ENCODE measurements around the gene PLEK2. TPM values are rescaled to one million over a fixed set of nuclear protein-coding genes. Genes with fewer than 3 reads are reported as not detected.
"Not testable (repeated sequence)": the region's sequence is repeated elsewhere in the genome, so short reads cannot be mapped to it uniquely, and the experiment has no call there.

The PLEK2 gene
- polyA plus RNA-seq, 1 experiment, result 1.6 TPM

- CTCF ChIA-PET, result interaction anchor here (0.8 to 1.7 kb wide), 2 partner anchors 16 to 59 kb away, joined by 3 to 18 read pairs; partner anchors contain the start of genes ATP6V1D and EIF2S1
- Histone ChIP-seq H3K27ac (ENCODE audit: low read depth, low read length) (no peak overlapping the region), H3K4me3 (ENCODE audit: low read depth, low read length) (no peak overlapping the region), H3K9me3 (ENCODE audit: control insufficient read depth, insufficient read depth, low read length) (no peaks in the 10 kb centered on the region; the same call in 1 of the 2 replicates), H3K27me3 (ENCODE audit: control insufficient read depth, insufficient read depth, low read length) (no peaks in the 10 kb centered on the region)
- TF ChIP-seq, protein P1, sequence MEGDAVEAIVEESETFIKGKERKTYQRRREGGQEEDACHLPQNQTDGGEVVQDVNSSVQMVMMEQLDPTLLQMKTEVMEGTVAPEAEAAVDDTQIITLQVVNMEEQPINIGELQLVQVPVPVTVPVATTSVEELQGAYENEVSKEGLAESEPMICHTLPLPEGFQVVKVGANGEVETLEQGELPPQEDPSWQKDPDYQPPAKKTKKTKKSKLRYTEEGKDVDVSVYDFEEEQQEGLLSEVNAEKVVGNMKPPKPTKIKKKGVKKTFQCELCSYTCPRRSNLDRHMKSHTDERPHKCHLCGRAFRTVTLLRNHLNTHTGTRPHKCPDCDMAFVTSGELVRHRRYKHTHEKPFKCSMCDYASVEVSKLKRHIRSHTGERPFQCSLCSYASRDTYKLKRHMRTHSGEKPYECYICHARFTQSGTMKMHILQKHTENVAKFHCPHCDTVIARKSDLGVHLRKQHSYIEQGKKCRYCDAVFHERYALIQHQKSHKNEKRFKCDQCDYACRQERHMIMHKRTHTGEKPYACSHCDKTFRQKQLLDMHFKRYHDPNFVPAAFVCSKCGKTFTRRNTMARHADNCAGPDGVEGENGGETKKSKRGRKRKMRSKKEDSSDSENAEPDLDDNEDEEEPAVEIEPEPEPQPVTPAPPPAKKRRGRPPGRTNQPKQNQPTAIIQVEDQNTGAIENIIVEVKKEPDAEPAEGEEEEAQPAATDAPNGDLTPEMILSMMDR (IDR thresholded peaks at IDR 0.05; ENCODE audit: low read depth, low read length), result no peak
- POLR2A ChIA-PET, result no interaction called here
- no peak for DNase-seq (ENCODE audit: low read depth, low spot score)
Observed at GRCh38 chr14:67343601-67344230, 68.2 kb downstream of the PLEK2 start.

DNA sequence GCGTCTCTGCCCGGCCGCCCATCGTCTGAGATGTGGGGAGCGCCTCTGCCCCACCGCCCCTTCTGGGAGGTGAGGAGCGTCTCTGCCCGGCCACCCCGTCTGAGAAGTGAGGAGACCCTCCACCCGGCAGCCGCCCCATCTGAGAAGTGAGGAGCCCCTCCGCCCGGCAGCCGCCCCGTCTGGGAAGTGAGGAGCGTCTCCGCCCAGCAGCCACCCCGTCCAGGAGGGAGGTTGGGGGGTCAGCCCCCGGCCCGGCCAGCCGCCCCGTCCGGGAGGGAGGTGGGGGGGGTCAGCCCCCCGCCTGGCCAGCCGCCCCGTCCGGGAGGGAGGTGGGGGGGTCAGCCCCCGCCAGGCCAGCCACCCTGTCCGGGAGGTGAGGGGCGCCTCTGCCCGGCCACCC is 70.7 kb downstream of the PLEK2 start:
- H3K9me3 ChIP-seq (ENCODE audit: control insufficient read depth, insufficient read depth, low read length); H3K4me3 ChIP-seq (ENCODE audit: low read depth, low read length); H3K27me3 ChIP-seq (ENCODE audit: control insufficient read depth, insufficient read depth, low read length); CTCF ChIA-PET; H3K27ac ChIP-seq (ENCODE audit: low read depth, low read length); DNase-seq (ENCODE audit: low read depth, low spot score); POLR2A ChIA-PET: not testable (repeated sequence)

Small RNAs within 50 kb of the gene (small RNA-seq; reads per million reads assigned to genes)
- not detected for gene MIR5694 (ENCODE audit: insufficient read length, low read depth)
- not detected for gene RF00019 (ENCODE audit: insufficient read length, low read depth)

Other genes starting within 250 kb of the PLEK2 start
- gene GARIN2, start 222.7 kb downstream of the PLEK2 start, polyA plus RNA-seq (2011; rRNA removed), result 0.06 TPM in 1 of 2 replicates, not detected in the other
- 21.7 and 31.1 TPM in 2 replicates for gene PALS1, start 170.7 kb downstream of the PLEK2 start, polyA plus RNA-seq (2011; rRNA removed)
- 86.4 and 107 TPM in 2 replicates for gene ATP6V1D, start 52.4 kb downstream of the PLEK2 start, polyA plus RNA-seq (2011; rRNA removed)
- 105 and 149 TPM in 2 replicates for gene EIF2S1, start 51.8 kb downstream of the PLEK2 start, polyA plus RNA-seq (2011; rRNA removed)
- 0.05 and 0.07 TPM in 2 replicates for gene TMEM229B, start 76.6 kb upstream of the PLEK2 start, polyA plus RNA-seq (2011; rRNA removed)
- gene PLEKHH1, start 121.1 kb upstream of the PLEK2 start, polyA plus RNA-seq (2011; rRNA removed), result 0.15 and 0.19 TPM in 2 replicates
- 16.0 and 17.6 TPM in 2 replicates for gene PIGH, start 188.1 kb upstream of the PLEK2 start, polyA plus RNA-seq (2011; rRNA removed)
- gene ARG2, start 207.8 kb upstream of the PLEK2 start, polyA plus RNA-seq (2011; rRNA removed), result 2.6 TPM in 2 replicates

All from AG04450 (cell line).